ENCODE data around the gene ACSBG1.
"Not testable (repeated sequence)": the region's sequence is repeated elsewhere in the genome, so short reads cannot be mapped to it uniquely, and the experiment has no call there.

Gene ACSBG1

DNA sequence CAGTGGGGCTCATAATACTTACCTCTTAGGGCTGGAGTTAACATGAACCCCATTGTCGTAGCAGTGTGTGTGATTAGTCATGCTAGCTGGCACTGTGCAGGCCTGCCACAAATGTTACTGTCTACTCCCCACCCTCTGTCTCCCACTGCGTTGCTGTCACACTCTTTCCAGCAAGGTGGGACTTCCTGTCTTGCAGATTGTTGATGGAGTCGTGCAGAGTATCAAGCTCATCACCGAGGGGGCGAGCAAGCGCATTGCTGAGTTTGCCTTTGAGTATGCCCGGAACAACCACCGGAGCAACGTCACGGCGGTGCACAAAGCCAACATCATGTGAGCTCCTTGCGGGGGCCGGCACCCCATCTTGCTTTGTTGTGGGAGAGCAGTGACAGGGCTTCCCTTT, 72.3 kb downstream of the ACSBG1 start:
- no peak for DNase-seq

DNA sequence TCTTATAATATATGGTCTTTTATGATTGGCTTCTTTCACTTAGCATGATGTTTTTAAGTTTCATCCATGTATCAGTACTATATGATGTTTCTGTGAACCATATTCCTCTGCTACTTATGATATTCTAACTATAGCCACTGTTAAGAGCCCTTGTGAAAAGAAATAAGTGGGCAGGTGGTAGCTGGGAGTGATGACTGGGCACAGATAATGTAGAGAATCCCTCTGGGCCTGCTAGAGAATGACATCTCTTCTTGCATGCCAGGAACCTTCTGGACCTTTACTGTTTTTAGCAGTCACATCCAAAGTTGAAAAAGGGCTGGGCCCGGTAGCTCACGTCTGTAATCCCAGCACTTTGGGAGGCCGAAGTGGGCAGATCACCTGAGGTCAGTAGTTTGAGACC, 75.0 kb downstream of the ACSBG1 start:
- DNase-seq, result peak; percentile 1

- no peak for DNase-seq
These were observed 77.2 kb downstream of the ACSBG1 start for GRCh38 chr15:78157203-78157602.

- DNase-seq, result no peak
These were observed 77.7 kb downstream of the ACSBG1 start for GRCh38 chr15:78156653-78157052.

GRCh38 chr15:78155355-78155939, 78.9 kb downstream of the ACSBG1 start:
- DNase-seq, result no peak

DNA sequence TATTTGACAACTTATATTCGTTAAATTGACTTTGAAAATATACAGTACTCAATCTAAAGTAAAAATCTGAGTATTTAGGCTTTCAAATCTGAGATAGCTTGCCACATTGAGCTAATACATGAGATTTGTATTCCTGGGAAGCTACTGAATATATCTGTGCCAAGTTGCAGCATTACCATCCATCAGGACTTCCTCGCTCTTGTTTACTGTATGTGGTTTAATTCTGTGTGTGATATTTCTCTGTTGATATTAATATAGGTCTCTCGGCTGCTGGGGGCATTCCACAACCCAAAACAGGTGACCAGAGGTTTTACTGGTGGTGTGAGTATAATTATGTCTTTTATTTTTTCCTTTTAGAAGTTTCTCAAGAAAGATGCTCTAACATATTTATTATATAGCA, 79.4 kb downstream of the ACSBG1 start:
- no peak for DNase-seq

DNA sequence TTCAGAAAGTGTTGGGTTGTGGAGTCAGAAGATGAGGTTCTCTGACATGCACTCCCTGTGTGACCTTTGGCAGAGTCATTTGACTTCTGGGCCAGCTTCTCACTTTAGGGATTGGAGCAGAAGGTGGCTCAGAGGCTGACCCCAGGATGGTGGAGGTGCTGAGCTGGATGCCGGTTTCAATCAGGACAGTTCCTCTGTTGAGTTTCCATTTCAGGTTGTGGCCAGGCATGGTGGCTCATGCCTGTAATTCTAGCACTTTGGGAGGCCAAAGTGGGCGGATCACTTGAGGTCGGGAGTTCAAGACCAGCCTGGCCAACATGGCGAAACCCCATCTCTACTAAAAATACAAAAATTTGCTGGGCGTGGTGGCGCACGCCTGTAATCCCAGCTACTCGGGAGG, 83.3 kb downstream of the ACSBG1 start:
- not testable (repeated sequence) for DNase-seq

DNA sequence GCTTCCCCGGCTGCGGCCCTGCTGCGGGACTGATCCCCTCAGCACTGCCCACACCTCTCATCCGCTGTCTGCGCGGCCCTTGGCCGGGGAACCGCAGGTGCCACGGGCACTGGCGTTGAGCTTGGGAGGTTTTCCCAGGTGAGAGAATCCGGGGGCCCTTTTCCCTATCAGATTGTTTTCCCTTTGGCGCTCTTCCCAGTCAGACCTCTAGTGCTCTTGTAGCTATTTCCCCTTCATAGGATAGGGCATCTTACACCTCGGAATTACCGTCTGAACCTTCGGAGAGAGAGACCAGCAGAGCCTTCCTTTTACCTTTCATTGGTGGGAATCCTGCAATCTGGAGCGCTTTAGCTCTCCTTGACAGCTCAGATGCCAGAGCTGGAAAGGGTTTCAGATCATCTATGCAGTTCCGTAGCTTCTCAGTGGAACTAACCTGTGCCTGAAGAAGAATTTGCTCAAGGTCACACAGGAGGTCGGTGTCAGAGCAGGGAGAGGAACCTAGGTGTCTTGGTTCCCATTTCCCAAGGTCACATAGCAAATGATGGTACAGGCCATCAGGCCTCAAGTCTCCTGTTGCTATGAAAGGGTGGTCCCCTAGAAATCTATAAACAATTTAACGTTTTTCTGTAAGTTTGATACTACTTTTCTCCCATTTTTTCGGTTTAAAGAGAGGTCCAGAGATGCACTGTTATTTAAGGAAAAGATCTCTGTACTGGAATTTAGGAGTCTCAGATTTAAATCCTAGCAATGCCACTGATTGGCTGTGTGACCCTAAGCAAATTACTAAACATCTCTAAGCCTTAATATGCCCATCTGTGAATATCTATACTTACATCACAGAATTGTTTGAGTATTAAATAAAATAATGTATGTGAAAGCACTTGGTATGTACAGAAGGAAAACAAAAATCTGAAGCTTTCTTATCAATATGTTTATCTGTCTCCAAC, 84.3 kb downstream of the ACSBG1 start:
- peak; percentile 29 for DNase-seq

DNA sequence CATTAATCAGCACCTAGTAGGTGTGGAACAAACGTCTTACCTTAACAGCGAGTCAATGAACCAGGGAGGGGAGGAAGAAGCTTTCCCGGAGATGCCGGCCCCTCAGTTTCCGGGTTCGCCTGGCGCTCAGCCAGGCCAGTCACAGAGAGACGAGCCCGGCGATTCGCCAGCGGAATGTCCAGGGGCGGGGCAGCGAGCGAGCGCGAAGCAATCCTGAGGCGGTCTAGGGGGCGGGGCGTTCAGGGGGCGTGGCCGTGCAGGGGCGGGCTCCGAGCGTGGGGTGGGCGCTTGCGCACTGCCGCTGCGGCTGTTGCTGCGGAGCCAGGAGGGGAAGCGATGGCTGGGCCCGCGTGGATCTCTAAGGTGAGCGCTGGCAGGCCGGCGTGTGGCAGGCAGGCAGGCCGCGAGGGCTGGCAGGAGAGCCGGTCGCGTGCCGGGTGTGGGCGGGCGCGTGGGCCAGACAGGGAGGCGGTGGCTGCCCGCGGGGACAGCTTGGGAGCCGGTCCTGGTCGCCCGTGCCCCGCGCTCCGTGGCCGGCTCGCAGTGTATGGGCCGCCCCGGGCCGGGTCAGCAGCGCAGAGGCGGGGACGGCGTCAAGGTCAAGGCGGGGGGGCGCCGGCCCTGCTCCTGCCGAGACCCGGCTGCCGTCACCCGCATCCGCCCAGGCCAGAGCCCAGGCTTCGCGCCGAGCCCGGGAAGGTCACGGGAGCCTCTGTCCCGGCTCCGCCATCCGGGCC, 85.1 kb downstream of the ACSBG1 start, which contains the start of gene IDH3A:
TSS of gene IDH3A (plus strand) at position 295 of the 737 bp plus-strand sequence. CDS start at position 337, 42 bp downstream.
- peak; percentile 80 for DNase-seq

DNA sequence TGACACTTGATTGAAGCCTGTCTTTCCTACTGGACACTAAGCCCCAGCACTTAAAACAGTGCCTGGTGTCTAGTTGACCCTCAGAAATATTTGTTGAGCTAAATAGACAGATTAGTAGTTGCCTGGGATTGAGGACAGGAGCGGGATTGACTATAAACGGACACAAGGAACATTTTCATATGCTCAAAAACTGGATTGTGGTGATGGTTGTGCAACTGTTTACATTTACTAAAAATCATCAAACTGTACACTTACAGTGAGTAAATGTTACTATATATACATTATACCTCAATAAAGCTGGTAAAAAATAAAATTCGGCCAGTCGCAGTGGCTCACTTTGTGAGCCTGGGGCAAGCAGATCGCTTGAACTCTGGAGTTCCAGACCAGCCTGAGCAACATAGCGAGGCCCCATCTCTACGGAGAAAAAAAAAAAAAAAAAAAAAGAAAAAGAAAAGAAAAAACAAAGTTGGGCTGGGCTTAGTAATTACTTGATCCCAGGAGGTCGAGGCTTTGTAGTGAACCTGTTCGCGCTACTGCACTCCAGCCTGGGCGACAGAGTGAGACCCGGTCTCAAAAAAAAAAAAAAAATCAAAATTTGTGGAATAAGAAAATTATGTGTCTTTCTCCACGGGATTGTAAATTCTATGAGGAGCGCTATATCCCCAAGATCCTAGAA, 85.8 kb downstream of the ACSBG1 start:
- DNase-seq, result no peak

DNA sequence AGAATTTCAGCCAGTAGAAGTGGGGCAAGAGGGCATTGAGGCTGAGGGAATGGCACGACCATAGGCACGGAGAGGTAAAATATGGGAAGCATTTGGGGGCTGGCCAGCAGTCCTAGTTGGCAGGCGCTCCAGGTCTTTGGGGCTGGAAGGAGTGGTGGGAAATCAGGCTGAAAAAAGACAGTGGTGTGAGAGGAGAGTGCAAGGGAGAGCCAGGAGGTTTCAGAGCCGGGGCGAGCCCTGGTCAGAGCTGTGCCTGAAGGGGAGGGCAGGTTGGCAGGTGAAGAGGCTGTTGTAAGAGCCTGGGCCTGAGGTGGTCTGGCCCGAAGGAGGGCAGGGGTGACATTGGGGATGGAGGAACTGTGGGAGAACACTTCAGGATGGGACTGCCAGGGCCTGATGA, 86.8 kb downstream of the ACSBG1 start:
- no peak for DNase-seq

DNA sequence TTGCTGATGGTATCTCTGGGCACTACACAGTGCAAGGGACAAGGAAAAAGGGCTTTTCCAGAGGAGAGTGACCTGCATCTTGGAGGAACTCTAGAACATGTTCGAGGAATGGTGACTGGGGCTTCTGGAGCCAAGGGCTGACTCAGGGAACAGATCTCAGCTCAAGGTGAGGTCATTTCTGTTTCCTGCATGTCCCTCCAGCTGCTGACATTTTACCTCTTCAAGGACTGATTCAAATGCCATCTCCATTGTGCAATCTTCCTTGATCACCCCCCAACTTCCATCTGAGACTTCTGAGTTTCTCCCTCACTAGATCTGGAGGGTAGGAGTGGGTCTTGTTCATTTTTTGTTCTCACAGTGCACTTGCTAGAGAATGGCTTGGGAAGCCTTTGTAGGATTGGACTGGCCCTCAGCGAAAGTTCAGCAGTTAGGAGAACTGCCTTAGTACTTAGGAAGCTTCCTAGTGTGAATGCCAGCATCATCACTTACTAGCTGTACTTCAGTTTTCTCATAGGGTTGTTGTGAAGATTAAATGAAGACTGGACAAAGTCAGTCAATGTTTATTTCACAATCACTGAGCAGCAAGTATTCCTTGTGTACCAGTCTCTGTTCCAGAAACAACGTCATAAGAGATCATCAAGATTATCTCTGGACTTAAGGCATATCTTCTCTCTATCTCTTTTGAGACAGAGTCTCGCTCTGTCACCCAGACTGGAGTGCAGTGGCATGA, 87.8 kb downstream of the ACSBG1 start:
- no peak for DNase-seq

- no peak for DNase-seq
These were observed 92.0 kb downstream of the ACSBG1 start for GRCh38 chr15:78142332-78142731.

- no peak for DNase-seq
These were observed 94.1 kb downstream of the ACSBG1 start for GRCh38 chr15:78140292-78140691.

GRCh38 chr15:78139578-78139977, 94.8 kb downstream of the ACSBG1 start:
- DNase-seq, result no peak

DNA sequence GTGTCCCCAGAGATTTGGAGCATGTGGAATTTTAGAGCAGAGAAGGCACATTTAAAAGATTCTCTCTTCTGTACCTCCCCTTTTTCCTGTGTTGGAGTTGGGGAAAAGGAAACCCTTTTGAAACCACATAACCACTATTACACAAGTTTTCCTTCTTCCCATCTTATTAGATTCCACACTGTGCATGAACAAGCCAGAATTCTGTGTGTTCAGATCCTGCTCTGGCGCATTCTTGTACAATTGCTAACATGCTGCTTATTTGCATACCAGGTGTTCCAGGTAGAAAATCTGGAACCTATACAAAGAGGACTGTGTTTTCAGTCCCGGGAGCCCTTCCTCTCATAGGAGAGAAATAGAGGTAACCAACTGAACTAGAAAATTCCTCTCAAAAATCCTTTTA, 100.6 kb downstream of the ACSBG1 start:
- DNase-seq, result no peak

DNA sequence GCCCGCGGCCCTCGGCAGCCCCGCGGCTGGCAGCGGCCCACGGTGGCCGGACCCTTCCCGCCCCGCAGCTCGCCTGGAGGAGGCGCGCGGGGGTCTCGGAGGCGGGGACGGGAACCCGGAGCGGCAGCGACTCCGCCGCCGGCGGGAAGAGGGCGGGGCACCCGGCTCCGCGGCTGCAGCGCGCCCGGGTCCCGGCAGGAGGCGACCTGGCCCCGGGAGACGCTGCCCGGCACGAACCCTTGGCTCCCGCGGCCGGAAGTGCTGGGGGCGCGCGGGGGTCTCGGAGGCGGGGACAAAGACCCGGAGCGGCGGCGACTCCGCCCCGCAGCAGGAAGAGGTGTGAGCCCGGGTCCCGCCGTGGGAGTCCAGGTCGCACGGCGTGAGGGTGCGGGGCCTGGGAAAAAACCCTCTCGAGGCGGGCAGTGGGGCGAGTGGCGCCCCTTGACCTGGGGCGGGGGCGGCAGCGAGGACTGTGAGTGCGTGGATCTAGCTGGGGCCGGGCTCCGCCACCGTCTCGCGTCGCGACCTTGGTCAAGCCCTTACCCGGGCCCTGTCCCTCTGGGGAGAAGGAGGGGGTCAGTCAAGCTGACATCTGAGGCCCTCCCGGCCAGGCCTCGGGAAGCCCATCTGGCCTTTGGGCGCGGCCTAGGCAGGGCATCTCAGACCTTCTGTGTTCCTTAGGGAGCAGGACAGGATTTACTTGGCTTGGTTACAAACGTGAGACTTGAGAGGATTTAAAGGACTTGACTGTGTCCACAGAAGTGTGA, 102.9 kb downstream of the ACSBG1 start, which contains the start of gene CIB2:
TSS of gene CIB2 (minus strand) at position 151 of the 767 bp plus-strand sequence. CDS start 230 bp downstream, outside the sequence.
- DNase-seq, result peak; percentile 53

DNA sequence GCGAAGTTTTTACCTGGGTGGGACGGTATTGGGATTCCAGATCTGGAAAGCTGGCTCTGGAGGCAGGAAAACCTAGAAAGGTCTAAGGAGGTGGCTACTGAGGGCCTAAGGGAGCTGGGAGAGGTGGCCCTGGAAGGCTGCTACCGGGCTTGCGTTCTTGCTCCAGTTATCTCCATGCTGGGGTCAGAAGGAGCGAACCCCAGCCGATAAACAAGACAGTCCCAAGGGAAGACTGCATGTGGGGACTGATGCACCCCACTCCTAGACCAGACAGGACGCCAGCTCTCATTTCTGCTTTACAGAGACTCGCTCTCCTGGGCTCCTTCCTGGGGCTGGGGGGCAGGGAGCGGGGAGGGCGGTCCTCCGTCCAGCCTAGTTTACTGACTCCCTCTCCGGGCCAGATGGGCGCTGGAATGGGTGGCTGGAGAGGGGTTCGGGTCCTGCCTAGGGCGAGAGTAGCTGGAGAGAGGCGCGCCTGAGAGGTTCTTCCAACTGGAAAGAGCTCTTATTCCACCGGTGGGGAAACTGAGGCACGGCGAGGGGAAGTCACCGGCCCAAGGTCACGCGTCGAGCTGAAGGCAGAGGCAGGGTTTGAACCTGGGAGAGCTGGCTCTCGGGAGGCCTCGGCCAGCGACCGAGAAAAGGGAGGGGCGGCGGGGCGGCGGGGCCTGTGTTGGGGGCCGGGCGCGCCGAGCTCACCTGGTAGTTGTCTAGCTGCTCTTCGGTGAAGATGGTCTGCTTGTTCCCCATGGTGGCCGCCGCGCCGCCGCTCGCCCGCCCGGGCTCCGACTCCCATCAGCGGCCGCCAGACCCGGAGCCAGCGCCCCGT, 103.7 kb downstream of the ACSBG1 start:
- DNase-seq, result no peak

DNA sequence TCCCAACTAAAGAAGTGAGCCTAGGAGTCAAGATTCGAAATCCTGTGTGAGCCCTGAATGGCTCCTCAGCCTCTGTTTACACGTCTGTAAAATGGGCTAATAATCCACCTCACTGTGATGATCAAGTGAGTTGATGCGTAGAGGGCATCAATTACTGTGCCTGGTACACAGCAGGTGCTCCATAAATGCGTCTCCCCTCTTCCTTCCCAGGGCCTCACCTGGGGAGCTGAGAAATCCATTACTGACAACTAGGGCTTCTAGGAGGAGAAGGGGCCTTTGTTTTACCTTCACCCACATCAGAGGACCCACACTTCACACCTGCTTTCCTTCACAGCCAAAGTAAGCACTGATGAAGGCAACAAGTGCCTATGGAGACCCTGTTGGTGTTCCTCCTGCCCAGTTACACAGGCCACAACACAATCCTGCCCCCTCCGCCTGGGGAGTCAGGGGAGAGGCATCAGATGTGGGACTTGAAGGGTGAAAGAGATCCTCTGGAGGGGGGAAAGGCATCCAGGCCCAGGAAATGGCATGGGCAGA, 104.5 kb downstream of the ACSBG1 start:
- no peak for DNase-seq
